IMR-90 (cell line): ENCODE measurements around the gene PRLR. TPM values are rescaled to one million over a fixed set of nuclear protein-coding genes. Genes with fewer than 3 reads are reported as not detected.

Experiments
- ATAC-seq: fragments of 200-7000 bp; cut with Tn5 transposase; 2 replicates; pipeline ENCODE4 v1.9.1; 2020; ENCODE audit warnings: low read depth, mild to moderate bottlenecking, moderate library complexity
- BruUV-seq: library from RNA; stranded (reverse); fragments of 400-500 nt; replicated peaks from 2 replicates; lab custom pipeline; 2021; lab: Mats Ljungman, UMichigan
- CTCF ChIA-PET: fragments of 300-600 bp; formaldehyde crosslinking; extraction: SDS; loops from one replicate; lab custom pipeline; 2021; ENCODE audit warnings: antibody characterized with exemption; lab: Yijun Ruan, JAX
- POLR2A ChIA-PET: fragments of 300-600 bp; sonication (Branson Sonifier 250); formaldehyde crosslinking; loops from one replicate; lab custom pipeline; 2022; ENCODE audit warnings: antibody characterized with exemption; ENCODE audit not compliant: unreplicated experiment; lab: Charles Lee
- DNase-seq: peaks from one replicate; pipeline ENCODE4 v3.0.0; 2013
- H2AFZ ChIP-seq: replicated peaks from 2 replicates; pipeline ENCODE3; 2013; ENCODE audit warnings: low read length, mild to moderate bottlenecking; ENCODE audit not compliant: poor library complexity
- H2AK5ac ChIP-seq: 2 replicates; pipeline ENCODE4 v1.6.1; 2013; ENCODE audit warnings: low read depth, low read length, inconsistent platforms
- H2AK9ac ChIP-seq: replicated peaks from 2 replicates; pipeline ENCODE3; 2013; ENCODE audit warnings: mild to moderate bottlenecking, low read depth, low read length, moderate library complexity; ENCODE audit not compliant: poor library complexity
- H2BK120ac ChIP-seq: 2 replicates; pipeline ENCODE4 v1.6.1; 2013; ENCODE audit warnings: low read depth, low read length, inconsistent platforms
- H2BK15ac ChIP-seq: 3 replicates; pipeline ENCODE4 v1.6.1; 2013; ENCODE audit warnings: low read depth, low read length, inconsistent platforms
- H2BK20ac ChIP-seq: 2 replicates; pipeline ENCODE4 v1.6.1; 2013; ENCODE audit warnings: low read depth, mild to moderate bottlenecking, inconsistent platforms, low read length, moderate library complexity
- H2BK5ac ChIP-seq: 2 replicates; pipeline ENCODE4 v1.6.1; 2013; ENCODE audit warnings: mild to moderate bottlenecking, low read depth, low read length, inconsistent platforms; ENCODE audit not compliant: poor library complexity, severe bottlenecking
- H3K14ac ChIP-seq: replicated peaks from 2 replicates; pipeline ENCODE4 v1.6.1; 2013; ENCODE audit warnings: low read depth, low read length, inconsistent platforms
- H3K18ac ChIP-seq: 2 replicates; pipeline ENCODE4 v1.6.1; 2013; ENCODE audit warnings: low read depth, low read length, control low read depth
- H3K23ac ChIP-seq: 2 replicates; pipeline ENCODE4 v1.6.1; 2013; ENCODE audit warnings: low read depth, low read length, inconsistent platforms
- H3K27ac ChIP-seq: 2 replicates; pipeline ENCODE4 v1.5.1; 2013; ENCODE audit warnings: mild to moderate bottlenecking, control low read depth, low read length; ENCODE audit not compliant: insufficient read depth
- H3K27me3 ChIP-seq: 2 replicates; pipeline ENCODE4 v1.6.1; 2013; ENCODE audit warnings: low read length; ENCODE audit not compliant: control insufficient read depth, insufficient read depth
- H3K36me3 ChIP-seq: 2 replicates; pipeline ENCODE4 v1.6.1; 2013; ENCODE audit warnings: low read length, mixed read lengths; ENCODE audit not compliant: control insufficient read depth, insufficient read depth
- H3K4ac ChIP-seq: 2 replicates; pipeline ENCODE4 v1.6.1; 2013; ENCODE audit warnings: low read depth, low read length, inconsistent platforms
- H3K4me1 ChIP-seq: 2 replicates; pipeline ENCODE4 v1.6.1; 2013; ENCODE audit warnings: low read length, mixed read lengths; ENCODE audit not compliant: control insufficient read depth, insufficient read depth
- H3K4me2 ChIP-seq: 2 replicates; pipeline ENCODE4 v1.6.1; 2013; ENCODE audit warnings: low read depth, mild to moderate bottlenecking, control low read depth, low read length, moderate library complexity
- H3K4me3 ChIP-seq: 2 replicates; pipeline ENCODE4 v1.5.1; 2013; ENCODE audit warnings: low read depth, mild to moderate bottlenecking, control low read depth, low read length, moderate library complexity; ENCODE audit not compliant: insufficient read depth
- H3K56ac ChIP-seq: 2 replicates; pipeline ENCODE4 v1.6.1; 2013; ENCODE audit warnings: low read length, inconsistent platforms; ENCODE audit not compliant: insufficient read depth; ENCODE audit errors: extremely low read depth
- H3K79me1 ChIP-seq, 2 experiments: 2 replicates each; pipeline ENCODE4 v1.6.1; 2013; ENCODE audit warnings: low read length in 2 of 2, inconsistent platforms in 1 of 2, low read depth in 1 of 2
- H3K9ac ChIP-seq: 2 replicates; pipeline ENCODE4 v1.6.1; 2013; ENCODE audit warnings: low read depth, low read length, control low read depth
- H3K9me1 ChIP-seq: 2 replicates; pipeline ENCODE4 v1.6.1; 2013; ENCODE audit warnings: low read length, inconsistent platforms; ENCODE audit not compliant: insufficient read depth
- H3K9me3 ChIP-seq: 2 replicates; pipeline ENCODE4 v1.6.1; 2013; ENCODE audit warnings: low read length; ENCODE audit not compliant: control insufficient read depth, insufficient read depth
- H4K20me1 ChIP-seq: 2 replicates; pipeline ENCODE4 v1.6.1; 2013; ENCODE audit warnings: low read length, inconsistent platforms; ENCODE audit not compliant: insufficient read depth
- H4K5ac ChIP-seq: 2 replicates; pipeline ENCODE4 v1.6.1; 2013; ENCODE audit warnings: mild to moderate bottlenecking, low read depth, low read length, control low read depth
- H4K8ac ChIP-seq, 2 experiments: 2 replicates each; pipeline ENCODE4 v1.6.1; 2013; ENCODE audit warnings: low read depth in 2 of 2, low read length in 2 of 2, control low read depth in 1 of 2, inconsistent platforms in 1 of 2
- H4K91ac ChIP-seq: 2 replicates; pipeline ENCODE4 v1.6.1; 2013; ENCODE audit warnings: low read depth, low read length, inconsistent platforms; ENCODE audit not compliant: insufficient read depth
- BHLHE40 ChIP-seq: fragments of 150-350 bp; IDR thresholded peaks from 2 replicates; pipeline ENCODE4 v1.6.1; 2016; ENCODE audit warnings: mild to moderate bottlenecking, low read depth, low read length
- CEBPB ChIP-seq: IDR thresholded peaks from 2 replicates; pipeline ENCODE4 v1.6.1; 2012; ENCODE audit warnings: low read depth, low read length, improper control_type of control experiment
- CHD1 ChIP-seq: IDR thresholded peaks from 2 replicates; pipeline ENCODE4 v1.6.1; 2012; ENCODE audit warnings: low read depth, low read length, improper control_type of control experiment
- CTCF ChIP-seq: conservative IDR thresholded peaks from 2 replicates; pipeline ENCODE4 v1.5.1; 2012; ENCODE audit warnings: mild to moderate bottlenecking, low read depth, low read length, improper control_type of control experiment
- FOS ChIP-seq: fragments of 150-350 bp; IDR thresholded peaks from 2 replicates; pipeline ENCODE4 v1.6.1; 2016; ENCODE audit warnings: low read depth, low read length
- MAFK ChIP-seq: IDR thresholded peaks from 2 replicates; pipeline ENCODE4 v1.6.1; 2012; ENCODE audit warnings: low read depth, low read length, improper control_type of control experiment
- MAZ ChIP-seq: IDR thresholded peaks from 2 replicates; pipeline ENCODE4 v1.6.1; 2012; ENCODE audit warnings: low read depth, mild to moderate bottlenecking, low read length, improper control_type of control experiment, moderate library complexity, borderline replicate concordance
- NFE2L2 ChIP-seq: fragments of 150-350 bp; IDR thresholded peaks from 2 replicates; pipeline ENCODE4 v1.6.1; 2016; ENCODE audit warnings: low read depth, mild to moderate bottlenecking, low read length
- POLR2A ChIP-seq: IDR thresholded peaks from 2 replicates; pipeline ENCODE4 v1.6.1; 2012; ENCODE audit warnings: mild to moderate bottlenecking, low read depth, low read length
- RAD21 ChIP-seq: IDR thresholded peaks from 2 replicates; pipeline ENCODE4 v1.6.1; 2012; ENCODE audit warnings: low read length, improper control_type of control experiment
- RCOR1 ChIP-seq: IDR thresholded peaks from 2 replicates; pipeline ENCODE4 v1.6.1; 2012; ENCODE audit warnings: mild to moderate bottlenecking, low read length, improper control_type of control experiment; ENCODE audit not compliant: insufficient replicate concordance
- RFX5 ChIP-seq: IDR thresholded peaks from 2 replicates; pipeline ENCODE4 v1.8.0; 2012; ENCODE audit warnings: low read depth, mild to moderate bottlenecking, low read length, moderate library complexity
- SMC3 ChIP-seq: fragments of 150-350 bp; IDR thresholded peaks from 2 replicates; pipeline ENCODE4 v1.6.1; 2016; ENCODE audit warnings: low read depth, mild to moderate bottlenecking, antibody characterized with exemption, low read length, moderate library complexity
- USF2 ChIP-seq: fragments of 150-350 bp; IDR thresholded peaks from 2 replicates; pipeline ENCODE4 v1.6.1; 2017; ENCODE audit warnings: mild to moderate bottlenecking, antibody characterized with exemption, low read length, low read depth
- WGBS, 2 experiments: methylation state at CpG; one replicate each; pipeline versions ENCODE4 v1.1.5 to v1.1.7; 2013; ENCODE audit warnings: missing lambda C conversion rate in 2 of 2; ENCODE audit not compliant: insufficient read length in 1 of 2; ENCODE audit errors: extremely low coverage in 2 of 2; 5-methylcytosine and 5-hydroxymethylcytosine counted together
- dilution Hi-C: fragments of 300-500 bp; cut with HindIII; formaldehyde crosslinking; loops from one replicate; pipeline ENCODE4 v1.14.3; 2018; ENCODE audit warnings: low sequenced_read_pairs; ENCODE audit not compliant: unreplicated experiment
- in situ Hi-C: fragments of 300-500 bp; cut with MboI; formaldehyde crosslinking; loops from 3 replicates; pipeline ENCODE4 v1.14.3; 2019; ENCODE audit warnings: low sequenced_read_pairs, inconsistent platforms, mixed read lengths
- intact Hi-C: fragments of 100-400 bp; cut with micrococcal nuclease; formaldehyde crosslinking; loops from 2 replicates; pipeline ENCODE4 v1.10.0; 2022
- polyA plus RNA-seq, 3 experiments: library from polyadenylated mRNA; depleted of rRNA; stranded (reverse); fragments of >200 nt; gene quantifications; 2 replicates each; pipeline ENCODE4 v1.2.3, GENCODE V29; 2012; ENCODE audit warnings: low replicate concordance in 1 of 3
- total RNA-seq: library from RNA; depleted of rRNA; stranded (reverse); fragments of >200 nt; gene quantifications from 2 replicates; pipeline ENCODE4 v1.2.3, GENCODE V29; 2012
- TF ChIP-seq, protein P1 (sequence below): fragments of 150-350 bp; IDR thresholded peaks from 2 replicates; pipeline ENCODE4 v1.6.1; 2016; ENCODE audit warnings: low read depth, mild to moderate bottlenecking, low read length, moderate library complexity, borderline replicate concordance

The PRLR gene
- total and polyA plus RNA-seq, 2 of the 4 experiments (the other 2 are of a cell fraction), result 0.24 to 0.54 TPM

GRCh38 chr5:35183556-35183955 is 46.7 kb downstream of the PRLR start:
- no peaks in the 10 kb centered on the region for H3K4me1 ChIP-seq
- BruUV-seq, result no TSS peak
- H2BK15ac ChIP-seq, result no peak overlapping the region
- H3K9me3 ChIP-seq, result no peaks in the 10 kb centered on the region
- CTCF ChIA-PET, result interaction anchor here (0.8 to 1.3 kb wide), 4 partner anchors 16 to 95 kb away, joined by 3 to 7 read pairs (median 4); no protein-coding TSS in a partner anchor
- no peaks in the 10 kb centered on the region for H4K20me1 ChIP-seq
- WGBS, 2 experiments, result no CpG with 5 or more reads among the region's 1 CpG
- H2AFZ ChIP-seq, result no peak overlapping the region
- no peak overlapping the region for H4K91ac ChIP-seq
- H4K5ac ChIP-seq, result no peak overlapping the region
- no peak overlapping the region for H2BK20ac ChIP-seq
- no peaks in the 10 kb centered on the region for H3K9me1 ChIP-seq
- H3K36me3 ChIP-seq, result no peaks in the 10 kb centered on the region
- H3K14ac ChIP-seq, result no peak overlapping the region
- no peak overlapping the region for H3K9ac ChIP-seq
- H3K27me3 ChIP-seq, result peaks cover 24% of the 10 kb centered on the region
- no peak overlapping the region for H3K4me2 ChIP-seq
- H3K23ac ChIP-seq, result no peak overlapping the region
- no peaks in the 10 kb centered on the region for H3K79me1 ChIP-seq
- H4K8ac ChIP-seq, result no peak overlapping the region
- H3K27ac ChIP-seq, result no peak overlapping the region
- intact Hi-C loops (loop anchor here (1.0 to 5.0 kb wide), 4 partner anchors 67 to 744 kb away; no protein-coding TSS in a partner anchor), dilution Hi-C loops (no loop called here), in situ Hi-C loops (loop anchor here (5.0 kb wide), 1 partner anchor 91 kb away; no protein-coding TSS in a partner anchor)
- TF ChIP-seq RFX5, result no peak
- no peak for TF ChIP-seq RAD21
- no peak for TF ChIP-seq RCOR1
- no peak for TF ChIP-seq FOS
- TF ChIP-seq CHD1, result no peak
- TF ChIP-seq BHLHE40, result no peak
- no peak for TF ChIP-seq SMC3
- TF ChIP-seq, protein P1, sequence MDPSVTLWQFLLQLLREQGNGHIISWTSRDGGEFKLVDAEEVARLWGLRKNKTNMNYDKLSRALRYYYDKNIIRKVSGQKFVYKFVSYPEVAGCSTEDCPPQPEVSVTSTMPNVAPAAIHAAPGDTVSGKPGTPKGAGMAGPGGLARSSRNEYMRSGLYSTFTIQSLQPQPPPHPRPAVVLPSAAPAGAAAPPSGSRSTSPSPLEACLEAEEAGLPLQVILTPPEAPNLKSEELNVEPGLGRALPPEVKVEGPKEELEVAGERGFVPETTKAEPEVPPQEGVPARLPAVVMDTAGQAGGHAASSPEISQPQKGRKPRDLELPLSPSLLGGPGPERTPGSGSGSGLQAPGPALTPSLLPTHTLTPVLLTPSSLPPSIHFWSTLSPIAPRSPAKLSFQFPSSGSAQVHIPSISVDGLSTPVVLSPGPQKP, result no peak
- no peak for TF ChIP-seq POLR2A
- no peak for TF ChIP-seq CEBPB
- no peak for TF ChIP-seq MAFK
- no peak for TF ChIP-seq CTCF
- no peak for TF ChIP-seq USF2
- no peak for TF ChIP-seq MAZ
- no peak for TF ChIP-seq NFE2L2
- no peak overlapping the region for H2AK5ac ChIP-seq
- no peak overlapping the region for H2BK5ac ChIP-seq
- ATAC-seq (no peak), DNase-seq (no peak)
- H2BK120ac ChIP-seq, result no peak overlapping the region
- no peak overlapping the region for H3K56ac ChIP-seq
- POLR2A ChIA-PET, result no interaction called here
- H3K18ac ChIP-seq, result no peak overlapping the region
- no peak overlapping the region for H3K4me3 ChIP-seq
- H3K4ac ChIP-seq, result no peak overlapping the region
- no peak overlapping the region for H2AK9ac ChIP-seq
